ENCODE data around the gene GOLGA6L6.
"Not testable (repeated sequence)": the region's sequence is repeated elsewhere in the genome, so short reads cannot be mapped to it uniquely, and the experiment has no call there.

DNA sequence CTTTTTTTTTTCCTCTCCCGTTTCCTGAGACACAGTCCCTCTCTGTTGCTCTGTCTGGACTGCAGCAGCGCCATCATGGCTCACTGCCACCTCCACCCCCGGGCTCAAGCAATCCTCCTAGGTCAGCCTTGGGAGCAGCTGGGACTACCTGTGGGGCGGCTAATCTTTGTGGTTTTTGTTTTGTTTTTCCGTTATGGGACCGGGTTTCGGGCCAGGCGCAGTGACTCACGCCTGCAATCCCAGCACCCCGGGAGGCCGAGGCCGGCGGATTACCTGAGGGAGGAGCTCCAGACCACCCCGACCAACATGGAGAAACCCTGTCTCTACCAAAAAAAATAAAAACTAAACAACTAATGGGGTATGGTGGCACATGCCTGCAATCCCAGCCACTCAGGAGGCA, 38.1 kb upstream of the GOLGA6L6 start:
- TF ChIP-seq, protein P1, sequence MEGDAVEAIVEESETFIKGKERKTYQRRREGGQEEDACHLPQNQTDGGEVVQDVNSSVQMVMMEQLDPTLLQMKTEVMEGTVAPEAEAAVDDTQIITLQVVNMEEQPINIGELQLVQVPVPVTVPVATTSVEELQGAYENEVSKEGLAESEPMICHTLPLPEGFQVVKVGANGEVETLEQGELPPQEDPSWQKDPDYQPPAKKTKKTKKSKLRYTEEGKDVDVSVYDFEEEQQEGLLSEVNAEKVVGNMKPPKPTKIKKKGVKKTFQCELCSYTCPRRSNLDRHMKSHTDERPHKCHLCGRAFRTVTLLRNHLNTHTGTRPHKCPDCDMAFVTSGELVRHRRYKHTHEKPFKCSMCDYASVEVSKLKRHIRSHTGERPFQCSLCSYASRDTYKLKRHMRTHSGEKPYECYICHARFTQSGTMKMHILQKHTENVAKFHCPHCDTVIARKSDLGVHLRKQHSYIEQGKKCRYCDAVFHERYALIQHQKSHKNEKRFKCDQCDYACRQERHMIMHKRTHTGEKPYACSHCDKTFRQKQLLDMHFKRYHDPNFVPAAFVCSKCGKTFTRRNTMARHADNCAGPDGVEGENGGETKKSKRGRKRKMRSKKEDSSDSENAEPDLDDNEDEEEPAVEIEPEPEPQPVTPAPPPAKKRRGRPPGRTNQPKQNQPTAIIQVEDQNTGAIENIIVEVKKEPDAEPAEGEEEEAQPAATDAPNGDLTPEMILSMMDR (IDR thresholded peaks at IDR 0.05): not testable (repeated sequence)
- TF ChIP-seq POLR2A (IDR thresholded peaks at IDR 0.05): not testable (repeated sequence)

Measured in adrenal gland (tissue), 5 donors.